ENCODE data around the gene PCDHGA10.
"Not testable (repeated sequence)": the region's sequence is repeated elsewhere in the genome, so short reads cannot be mapped to it uniquely, and the experiment has no call there.

The PCDHGA10 gene

DNA sequence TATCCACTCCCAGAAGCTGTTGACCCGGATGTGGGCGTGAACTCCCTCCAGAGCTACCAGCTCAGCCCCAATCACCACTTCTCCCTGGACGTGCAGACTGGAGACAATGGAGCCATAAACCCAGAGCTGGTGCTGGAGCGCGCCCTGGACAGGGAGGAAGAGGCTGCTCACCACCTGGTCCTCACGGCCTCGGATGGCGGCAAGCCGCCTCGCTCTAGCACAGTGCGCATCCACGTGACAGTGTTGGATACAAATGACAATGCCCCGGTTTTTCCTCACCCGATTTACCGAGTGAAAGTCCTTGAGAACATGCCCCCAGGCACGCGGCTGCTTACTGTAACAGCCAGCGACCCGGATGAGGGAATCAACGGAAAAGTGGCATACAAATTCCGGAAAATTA is 19.5 kb upstream of the PCDHGA10 start:
- ATAC-seq: no peak

DNA sequence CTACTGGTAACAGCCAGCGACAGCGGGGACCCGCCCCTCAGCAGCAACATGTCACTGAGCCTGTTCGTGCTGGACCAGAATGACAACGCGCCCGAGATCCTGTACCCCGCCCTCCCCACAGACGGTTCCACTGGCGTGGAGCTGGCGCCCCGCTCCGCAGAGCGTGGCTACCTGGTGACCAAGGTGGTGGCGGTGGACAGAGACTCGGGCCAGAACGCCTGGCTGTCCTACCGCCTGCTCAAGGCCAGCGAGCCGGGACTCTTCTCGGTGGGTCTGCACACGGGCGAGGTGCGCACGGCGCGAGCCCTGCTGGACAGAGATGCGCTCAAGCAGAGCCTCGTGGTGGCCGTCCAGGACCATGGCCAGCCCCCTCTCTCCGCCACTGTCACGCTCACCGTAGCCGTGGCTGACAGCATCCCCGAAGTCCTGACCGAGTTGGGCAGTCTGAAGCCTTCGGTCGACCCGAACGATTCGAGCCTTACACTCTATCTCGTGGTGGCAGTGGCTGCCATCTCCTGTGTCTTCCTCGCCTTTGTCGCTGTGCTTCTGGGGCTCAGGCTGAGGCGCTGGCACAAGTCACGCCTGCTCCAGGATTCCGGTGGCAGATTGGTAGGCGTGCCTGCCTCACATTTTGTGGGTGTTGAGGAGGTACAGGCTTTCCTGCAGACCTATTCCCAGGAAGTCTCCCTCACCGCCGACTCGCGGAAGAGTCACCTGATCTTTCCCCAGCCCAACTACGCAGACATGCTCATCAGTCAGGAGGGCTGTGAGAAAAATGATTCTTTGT is 18.2 kb upstream of the PCDHGA10 start:
- ATAC-seq: not testable (repeated sequence)

DNA sequence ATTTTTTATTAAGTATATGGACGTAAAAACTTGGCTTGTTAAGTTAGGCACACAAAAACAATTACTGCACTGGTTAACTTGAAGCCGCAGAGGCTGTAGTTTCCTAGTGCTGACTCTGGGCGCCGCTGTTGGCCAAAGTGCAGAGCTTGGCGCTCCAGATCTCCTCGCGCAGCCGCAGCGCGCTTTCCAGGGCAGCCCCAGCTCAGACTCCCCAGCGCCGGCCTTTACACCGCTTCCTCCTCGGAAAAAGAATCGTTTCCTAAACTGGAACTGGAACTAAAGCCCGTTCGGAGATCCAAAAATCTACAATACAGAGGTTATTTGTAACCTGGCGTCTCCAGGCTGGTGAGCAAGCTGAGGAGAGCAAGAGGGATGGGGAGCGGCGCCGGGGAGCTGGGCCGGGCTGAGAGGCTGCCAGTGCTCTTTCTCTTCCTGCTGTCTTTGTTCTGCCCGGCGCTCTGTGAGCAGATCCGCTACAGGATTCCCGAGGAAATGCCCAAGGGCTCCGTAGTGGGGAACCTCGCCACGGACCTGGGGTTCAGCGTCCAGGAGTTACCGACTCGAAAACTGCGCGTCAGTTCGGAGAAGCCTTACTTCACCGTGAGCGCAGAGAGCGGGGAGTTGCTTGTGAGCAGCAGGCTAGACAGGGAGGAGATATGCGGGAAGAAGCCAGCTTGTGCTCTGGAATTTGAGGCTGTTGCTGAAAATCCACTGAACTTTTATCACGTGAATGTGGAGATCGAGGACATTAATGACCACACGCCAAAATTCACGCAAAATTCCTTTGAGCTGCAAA is 14.8 kb upstream of the PCDHGA10 start, which contains the start of gene PCDHGB5:
TSS of gene PCDHGB5 (plus strand) at position 192 of the 796 bp plus-strand sequence. CDS start at position 373, 181 bp downstream.
- ATAC-seq: peak; percentile 60 to 69

DNA sequence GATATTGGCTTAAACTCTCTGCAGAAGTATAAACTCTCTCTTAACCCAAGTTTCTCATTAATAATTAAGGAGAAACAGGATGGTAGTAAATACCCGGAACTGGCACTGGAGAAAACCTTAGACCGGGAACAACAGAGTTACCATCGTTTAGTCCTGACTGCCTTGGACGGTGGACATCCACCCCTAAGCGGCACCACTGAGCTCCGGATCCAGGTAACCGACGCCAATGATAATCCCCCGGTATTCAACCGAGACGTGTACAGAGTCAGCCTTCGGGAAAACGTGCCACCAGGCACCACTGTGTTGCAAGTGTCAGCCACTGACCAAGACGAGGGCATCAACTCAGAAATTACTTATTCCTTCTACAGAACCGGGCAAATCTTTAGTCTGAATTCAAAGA is 14.2 kb upstream of the PCDHGA10 start:
- no peak for ATAC-seq

DNA sequence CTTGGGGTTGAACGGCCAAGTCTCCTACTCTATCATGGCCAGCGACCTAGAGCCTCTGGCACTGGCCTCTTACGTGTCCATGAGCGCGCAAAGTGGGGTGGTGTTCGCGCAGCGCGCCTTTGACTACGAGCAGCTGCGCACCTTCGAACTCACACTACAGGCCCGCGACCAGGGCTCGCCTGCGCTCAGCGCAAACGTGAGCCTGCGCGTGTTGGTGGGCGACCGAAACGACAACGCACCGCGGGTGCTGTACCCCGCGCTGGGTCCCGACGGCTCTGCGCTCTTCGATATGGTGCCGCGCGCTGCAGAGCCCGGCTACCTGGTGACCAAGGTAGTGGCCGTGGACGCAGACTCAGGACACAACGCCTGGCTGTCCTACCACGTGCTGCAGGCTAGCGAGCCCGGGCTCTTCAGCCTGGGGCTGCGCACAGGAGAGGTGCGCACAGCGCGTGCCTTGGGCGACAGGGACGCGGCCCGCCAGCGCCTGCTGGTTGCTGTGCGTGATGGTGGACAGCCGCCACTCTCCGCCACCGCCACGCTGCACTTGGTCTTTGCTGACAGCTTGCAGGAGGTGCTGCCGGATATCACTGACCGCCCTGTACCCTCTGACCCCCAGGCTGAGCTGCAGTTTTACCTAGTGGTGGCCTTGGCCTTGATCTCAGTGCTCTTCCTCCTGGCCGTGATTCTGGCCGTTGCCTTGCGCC is 13.1 kb upstream of the PCDHGA10 start:
- no peak for ATAC-seq

DNA sequence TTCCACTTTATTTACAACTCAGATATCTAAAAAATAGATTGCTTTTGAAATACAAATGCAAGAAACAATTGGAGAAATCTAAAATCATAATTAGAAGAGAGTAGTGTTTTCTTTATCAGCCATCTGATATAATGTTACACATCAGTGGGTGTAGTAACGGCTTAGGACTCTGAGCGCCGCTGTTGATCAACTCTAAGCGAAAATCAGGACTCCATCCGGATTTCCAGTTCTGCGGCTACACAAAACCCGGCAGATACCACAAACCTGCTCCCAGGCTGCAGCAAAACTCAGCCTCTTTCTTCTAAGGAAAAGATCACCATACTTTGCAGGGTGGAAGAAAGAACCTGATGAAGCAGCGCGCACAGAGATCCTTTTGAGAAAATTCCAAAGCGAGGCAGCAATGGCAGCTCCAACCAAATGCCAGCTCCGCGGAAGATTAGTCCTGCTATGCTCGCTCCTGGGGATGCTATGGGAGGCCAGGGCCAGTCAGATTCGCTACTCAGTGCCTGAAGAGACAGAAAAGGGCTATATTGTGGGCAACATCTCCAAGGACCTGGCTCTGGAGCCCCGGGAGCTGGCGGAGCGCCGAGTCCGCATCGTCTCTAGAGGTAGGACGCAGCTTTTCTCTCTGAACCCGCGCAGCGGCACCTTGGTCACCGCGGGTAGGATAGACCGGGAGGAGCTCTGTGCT is 10.1 kb upstream of the PCDHGA10 start, which contains the start of gene PCDHGA9:
TSS of gene PCDHGA9 (plus strand) at position 226 of the 691 bp plus-strand sequence. CDS start at position 401, 175 bp downstream.
- no peak for ATAC-seq

DNA sequence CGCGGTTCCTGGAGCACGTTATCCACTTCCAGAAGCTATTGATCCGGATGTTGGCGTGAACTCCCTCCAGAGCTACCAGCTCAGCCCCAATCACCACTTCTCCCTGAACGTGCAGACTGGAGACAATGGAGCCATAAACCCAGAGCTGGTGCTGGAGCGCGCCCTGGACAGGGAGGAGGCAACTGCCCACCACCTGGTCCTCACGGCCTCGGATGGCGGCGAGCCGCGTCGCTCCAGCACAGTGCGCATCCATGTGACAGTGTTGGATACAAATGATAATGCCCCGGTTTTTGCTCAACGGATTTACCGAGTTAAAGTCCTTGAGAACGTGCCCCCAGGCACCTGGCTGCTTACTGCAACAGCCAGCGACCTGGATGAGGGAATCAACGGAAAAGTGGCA is 9.4 kb upstream of the PCDHGA10 start:
- ATAC-seq: no peak

DNA sequence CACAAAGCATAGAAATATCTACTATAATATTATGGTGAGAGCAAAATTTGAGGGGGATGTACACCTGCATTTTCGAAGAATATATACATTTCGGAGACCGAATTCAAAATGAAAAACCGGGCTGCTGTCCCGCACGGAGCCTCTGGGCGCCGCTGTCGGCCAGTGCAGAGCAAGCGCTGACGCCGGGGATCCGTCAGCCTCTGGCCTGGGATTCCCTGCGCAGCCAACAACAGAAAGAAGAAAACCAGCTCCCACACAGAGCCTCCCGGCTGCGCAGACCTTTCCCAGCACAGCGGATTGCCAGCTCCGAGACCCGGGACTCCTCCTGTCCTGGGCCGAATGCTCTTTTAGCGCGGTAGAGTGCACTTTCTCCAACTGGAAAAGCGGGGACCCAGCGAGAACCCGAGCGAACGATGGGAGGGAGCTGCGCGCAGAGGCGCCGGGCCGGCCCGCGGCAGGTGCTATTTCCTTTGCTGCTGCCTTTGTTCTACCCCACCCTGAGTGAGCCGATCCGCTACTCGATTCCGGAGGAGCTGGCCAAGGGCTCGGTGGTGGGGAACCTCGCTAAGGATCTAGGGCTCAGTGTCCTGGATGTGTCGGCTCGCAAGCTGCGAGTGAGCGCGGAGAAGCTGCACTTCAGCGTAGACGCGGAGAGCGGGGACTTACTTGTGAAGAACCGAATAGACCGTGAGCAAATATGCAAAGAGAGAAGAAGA is 4.8 kb upstream of the PCDHGA10 start, which contains the start of gene PCDHGB6:
TSS of gene PCDHGB6 (plus strand) at position 232 of the 716 bp plus-strand sequence. CDS start at position 414, 182 bp downstream.
- ATAC-seq: peak in 1 of 2 donors; percentile 36

DNA sequence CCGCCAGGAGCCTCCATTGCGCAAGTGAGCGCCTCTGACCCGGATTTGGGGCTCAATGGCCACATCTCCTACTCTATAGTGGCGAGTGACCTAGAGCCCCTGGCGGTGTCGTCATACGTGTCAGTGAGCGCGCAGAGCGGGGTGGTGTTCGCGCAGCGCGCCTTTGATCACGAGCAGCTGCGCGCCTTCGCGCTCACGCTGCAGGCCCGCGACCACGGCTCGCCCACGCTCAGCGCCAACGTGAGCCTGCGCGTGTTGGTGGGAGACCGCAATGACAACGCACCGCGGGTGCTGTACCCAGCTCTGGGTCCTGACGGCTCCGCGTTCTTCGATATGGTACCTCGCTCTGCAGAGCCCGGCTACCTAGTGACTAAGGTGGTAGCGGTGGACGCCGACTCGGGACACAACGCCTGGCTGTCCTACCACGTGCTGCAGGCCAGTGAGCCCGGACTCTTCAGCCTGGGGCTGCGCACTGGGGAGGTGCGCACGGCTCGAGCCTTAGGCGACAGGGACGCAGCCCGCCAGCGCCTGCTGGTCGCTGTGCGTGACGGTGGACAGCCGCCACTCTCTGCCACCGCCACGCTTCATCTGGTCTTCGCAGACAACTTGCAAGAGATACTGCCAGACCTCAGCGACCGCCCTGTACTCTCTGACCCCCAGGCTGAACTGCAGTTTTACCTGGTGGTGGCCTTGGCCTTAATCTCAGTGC is 3.0 kb upstream of the PCDHGA10 start:
- no peak for ATAC-seq

DNA sequence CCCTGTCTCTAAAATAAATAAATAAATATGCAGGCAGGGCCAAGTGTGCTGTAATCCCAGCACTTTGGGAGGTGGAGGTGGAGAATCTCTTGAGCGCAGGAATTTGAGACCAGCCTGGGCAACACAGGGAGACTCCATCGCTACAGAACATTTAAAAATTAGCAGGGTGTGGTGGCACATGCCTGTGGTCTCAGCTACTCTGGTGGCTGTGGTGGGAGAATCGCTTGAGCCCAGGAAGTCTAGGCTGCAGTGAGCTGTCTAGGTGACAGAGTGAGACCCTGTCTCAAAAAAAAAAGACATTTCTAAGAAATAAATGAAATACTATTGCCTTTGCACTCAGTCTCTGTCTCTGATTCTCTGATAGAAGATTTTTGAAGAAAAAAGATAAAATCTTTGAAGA is 1.2 kb upstream of the PCDHGA10 start:
- ATAC-seq: no peak

DNA sequence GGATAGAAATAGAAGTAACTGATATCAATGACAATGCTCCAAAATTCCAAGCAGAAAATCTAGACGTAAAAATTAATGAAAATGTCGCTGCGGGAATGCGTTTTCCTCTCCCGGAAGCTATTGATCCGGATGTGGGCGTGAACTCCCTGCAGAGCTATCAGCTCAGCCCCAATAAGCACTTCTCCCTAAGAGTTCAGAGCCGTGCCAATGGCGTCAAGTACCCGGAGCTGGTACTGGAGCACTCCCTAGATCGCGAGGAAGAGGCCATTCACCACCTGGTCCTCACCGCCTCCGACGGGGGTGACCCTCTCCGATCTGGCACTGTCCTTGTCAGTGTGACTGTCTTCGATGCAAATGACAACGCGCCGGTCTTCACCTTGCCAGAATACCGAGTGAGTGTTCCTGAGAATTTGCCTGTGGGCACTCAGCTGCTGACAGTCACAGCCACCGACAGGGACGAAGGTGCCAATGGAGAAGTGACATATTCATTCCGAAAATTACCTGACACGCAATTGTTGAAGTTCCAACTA is 818 bp downstream of the PCDHGA10 start:
- ATAC-seq: no peak

DNA sequence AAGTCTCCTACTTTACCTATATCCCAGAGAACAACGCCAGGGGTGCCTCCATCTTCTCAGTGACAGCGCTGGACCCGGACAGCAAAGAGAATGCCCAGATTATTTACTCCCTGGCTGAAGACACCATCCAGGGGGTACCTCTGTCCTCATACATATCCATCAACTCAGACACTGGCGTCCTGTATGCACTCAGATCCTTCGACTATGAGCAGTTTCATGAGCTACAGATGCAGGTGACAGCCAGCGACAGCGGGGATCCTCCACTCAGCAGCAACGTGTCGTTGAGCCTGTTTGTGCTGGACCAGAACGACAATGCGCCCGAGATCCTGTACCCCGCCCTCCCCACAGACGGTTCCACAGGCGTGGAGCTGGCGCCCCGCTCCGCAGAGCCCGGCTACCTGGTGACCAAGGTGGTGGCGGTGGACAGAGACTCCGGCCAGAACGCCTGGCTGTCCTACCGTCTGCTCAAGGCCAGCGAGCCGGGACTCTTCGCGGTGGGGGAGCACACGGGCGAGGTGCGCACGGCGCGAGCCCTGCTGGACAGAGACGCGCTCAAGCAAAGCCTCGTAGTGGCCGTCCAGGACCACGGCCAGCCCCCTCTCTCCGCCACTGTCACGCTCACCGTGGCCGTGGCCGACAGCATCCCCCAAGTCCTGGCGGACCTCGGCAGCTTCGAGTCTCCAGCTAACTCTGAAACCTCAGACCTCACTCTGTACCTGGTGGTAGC is 1.9 kb downstream of the PCDHGA10 start:
- not testable (repeated sequence) for ATAC-seq

DNA sequence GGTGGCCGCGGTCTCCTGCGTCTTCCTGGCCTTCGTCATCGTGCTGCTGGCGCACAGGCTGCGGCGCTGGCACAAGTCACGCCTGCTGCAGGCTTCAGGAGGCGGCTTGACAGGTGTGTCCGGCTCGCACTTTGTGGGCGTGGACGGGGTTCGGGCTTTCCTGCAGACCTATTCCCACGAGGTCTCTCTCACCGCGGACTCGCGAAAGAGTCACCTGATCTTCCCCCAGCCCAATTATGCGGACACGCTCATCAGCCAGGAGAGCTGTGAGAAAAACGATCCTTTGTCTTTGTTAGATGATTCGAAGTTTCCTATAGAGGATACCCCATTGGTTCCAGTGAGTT is 2.5 kb downstream of the PCDHGA10 start:
- not testable (repeated sequence) for ATAC-seq

DNA sequence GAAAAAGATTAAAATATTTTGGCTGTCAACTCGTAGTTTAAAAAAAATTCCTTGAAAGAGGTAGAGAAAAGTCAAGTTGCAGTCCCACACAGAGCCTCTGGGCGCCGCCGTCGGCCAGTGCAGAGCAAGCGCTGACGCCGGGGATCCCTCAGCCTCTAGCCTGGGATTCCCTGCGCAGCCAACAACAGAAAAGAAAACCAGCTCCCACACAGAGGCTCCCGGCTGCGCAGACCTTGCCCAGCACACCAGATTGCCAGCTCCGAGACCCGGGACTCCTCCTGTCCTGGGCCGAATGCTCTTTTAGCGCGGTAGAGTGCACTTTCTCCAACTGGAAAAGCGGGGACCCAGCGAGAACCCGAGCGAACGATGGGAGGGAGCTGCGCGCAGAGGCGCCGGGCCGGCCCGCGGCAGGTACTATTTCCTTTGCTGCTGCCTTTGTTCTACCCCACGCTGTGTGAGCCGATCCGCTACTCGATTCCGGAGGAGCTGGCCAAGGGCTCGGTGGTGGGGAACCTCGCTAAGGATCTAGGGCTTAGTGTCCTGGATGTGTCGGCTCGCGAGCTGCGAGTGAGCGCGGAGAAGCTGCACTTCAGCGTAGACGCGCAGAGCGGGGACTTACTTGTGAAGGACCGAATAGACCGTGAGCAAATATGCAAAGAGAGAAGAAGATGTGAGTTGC is 4.8 kb downstream of the PCDHGA10 start, which contains the start of gene PCDHGB7:
TSS of gene PCDHGB7 (plus strand) at position 184 of the 679 bp plus-strand sequence. CDS start at position 367, 183 bp downstream.
- peak; percentile 31 to 58 for ATAC-seq

DNA sequence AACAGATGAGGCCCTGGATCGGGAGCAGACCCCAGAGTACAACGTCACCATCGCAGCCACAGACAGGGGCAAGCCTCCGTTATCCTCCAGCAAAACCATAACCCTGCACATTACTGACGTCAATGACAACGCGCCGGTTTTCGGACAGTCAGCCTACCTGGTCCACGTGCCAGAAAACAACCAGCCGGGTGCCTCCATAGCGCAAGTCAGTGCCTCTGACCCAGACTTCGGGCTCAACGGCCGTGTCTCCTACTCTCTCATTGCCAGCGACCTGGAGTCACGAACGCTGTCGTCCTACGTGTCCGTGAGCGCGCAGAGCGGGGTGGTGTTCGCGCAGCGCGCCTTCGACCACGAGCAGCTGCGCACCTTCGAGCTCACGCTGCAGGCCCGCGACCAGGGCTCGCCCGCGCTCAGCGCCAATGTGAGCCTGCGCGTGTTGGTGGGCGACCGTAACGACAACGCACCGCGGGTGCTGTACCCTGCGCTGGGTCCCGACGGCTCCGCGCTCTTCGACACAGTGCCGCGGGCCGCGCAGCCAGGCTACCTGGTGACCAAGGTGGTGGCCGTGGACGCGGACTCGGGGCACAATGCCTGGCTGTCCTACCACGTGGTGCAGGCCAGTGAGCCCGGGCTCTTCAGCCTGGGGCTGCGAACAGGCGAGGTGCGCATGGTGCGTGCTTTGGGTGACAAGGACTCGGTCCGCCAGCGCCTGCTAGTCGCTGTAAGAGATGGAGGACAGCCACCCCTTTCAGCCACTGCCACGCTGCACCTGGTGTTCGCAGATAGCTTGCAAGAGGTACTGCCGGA is 6.5 kb downstream of the PCDHGA10 start:
- ATAC-seq: no peak

DNA sequence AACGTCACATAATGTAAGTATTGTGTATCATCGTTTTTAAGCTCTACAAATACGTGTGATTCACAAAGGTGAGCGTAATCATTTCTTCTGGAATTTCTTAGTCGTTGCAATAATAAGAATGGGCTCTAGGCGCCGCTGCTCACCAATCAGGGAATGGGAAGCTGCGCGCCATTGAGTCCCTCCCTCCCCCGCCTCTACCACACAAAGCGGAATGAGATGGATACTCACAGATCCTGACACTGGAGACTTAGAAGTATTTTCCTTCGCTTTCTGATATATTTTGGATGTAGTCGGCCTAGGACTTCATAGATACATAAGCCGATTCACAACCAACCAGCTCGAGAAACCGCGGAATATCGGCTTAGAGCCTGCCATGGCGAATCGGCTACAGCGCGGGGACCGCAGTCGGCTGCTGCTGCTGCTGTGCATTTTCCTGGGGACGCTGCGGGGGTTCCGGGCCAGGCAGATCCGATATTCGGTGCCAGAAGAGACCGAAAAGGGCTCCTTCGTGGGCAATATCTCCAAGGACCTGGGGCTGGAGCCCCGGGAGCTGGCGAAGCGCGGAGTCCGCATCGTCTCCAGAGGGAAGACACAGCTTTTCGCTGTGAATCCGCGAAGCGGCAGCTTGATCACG is 8.2 kb downstream of the PCDHGA10 start, which contains the start of gene PCDHGA11:
TSS of gene PCDHGA11 (plus strand) at position 197 of the 634 bp plus-strand sequence. CDS start at position 374, 177 bp downstream.
- no peak for ATAC-seq

DNA sequence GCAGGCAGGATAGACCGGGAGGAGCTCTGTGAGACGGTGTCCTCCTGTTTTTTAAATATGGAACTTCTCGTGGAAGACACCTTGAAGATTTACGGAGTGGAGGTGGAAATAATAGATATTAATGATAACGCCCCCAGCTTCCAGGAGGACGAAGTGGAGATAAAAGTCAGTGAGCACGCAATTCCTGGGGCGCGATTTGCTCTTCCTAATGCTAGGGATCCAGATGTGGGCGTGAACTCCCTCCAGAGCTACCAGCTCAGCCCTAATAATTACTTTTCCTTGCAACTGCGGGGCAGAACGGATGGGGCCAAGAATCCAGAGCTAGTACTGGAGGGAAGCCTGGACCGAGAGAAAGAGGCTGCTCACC is 8.7 kb downstream of the PCDHGA10 start:
- ATAC-seq: no peak
